Neuron (in vitro differentiated cells): ENCODE data around the gene DVL1.
A peak's percentile ranks its signal among the peaks of the same experiment; 100 is the strongest.

Experiments
- H2AFZ ChIP-seq: one replicate; pipeline ENCODE4 v1.6.1; 2013; ENCODE audit warnings: low read depth, mild to moderate bottlenecking, inconsistent platforms, low read length, moderate library complexity
- H3K27me3 ChIP-seq: one replicate; pipeline ENCODE4 v1.6.1; 2013; ENCODE audit warnings: low read length; ENCODE audit not compliant: insufficient read depth
- H3K36me3 ChIP-seq: one replicate; pipeline ENCODE4 v1.6.1; 2013; ENCODE audit warnings: low read length; ENCODE audit not compliant: insufficient read depth
- H3K4me1 ChIP-seq: one replicate; pipeline ENCODE4 v1.6.1; 2013; ENCODE audit warnings: low read length; ENCODE audit not compliant: insufficient read depth
- H3K4me3 ChIP-seq: 2 replicates; pipeline ENCODE4 v1.5.1; 2013; ENCODE audit warnings: mild to moderate bottlenecking, low read length, moderate library complexity
- H3K9me3 ChIP-seq: one replicate; pipeline ENCODE4 v1.6.1; 2013; ENCODE audit warnings: low read length

The DVL1 gene

GRCh38 chr1:1329304-1330210 lies 19.7 kb downstream of the DVL1 start:
- no peaks in the 10 kb centered on the region for H3K9me3 ChIP-seq
- H2AFZ ChIP-seq, result no peak overlapping the region
- H3K27me3 ChIP-seq, result no peaks in the 10 kb centered on the region

GRCh38 chr1:1328254-1328653 lies 21.0 kb downstream of the DVL1 start:
- Histone ChIP-seq H3K36me3 (peaks cover 16% of the 10 kb centered on the region), H3K9me3 (no peaks in the 10 kb centered on the region), H2AFZ (no peak overlapping the region), H3K4me1 (peaks cover 28% of the 10 kb centered on the region), H3K4me3 (no peak overlapping the region), H3K27me3 (no peaks in the 10 kb centered on the region)

More at GRCh38 chr1:1329304-1330210, 19.7 kb downstream of the DVL1 start:
- H3K36me3 ChIP-seq, result peaks cover 16% of the 10 kb centered on the region
- peaks cover 24% of the 10 kb centered on the region for H3K4me1 ChIP-seq
- H3K4me3 ChIP-seq, result no peak overlapping the region

- Histone ChIP-seq H3K27me3 (no peaks in the 10 kb centered on the region), H2AFZ (no peak overlapping the region), H3K36me3 (peaks cover 16% of the 10 kb centered on the region)
Measured at GRCh38 chr1:1327291-1327690, 21.9 kb downstream of the DVL1 start.

GRCh38 chr1:1326075-1326605 lies 23.1 kb downstream of the DVL1 start:
- peak overlapping the region; percentile 98 for H3K4me3 ChIP-seq
- H3K9me3 ChIP-seq, result no peaks in the 10 kb centered on the region
- H3K27me3 ChIP-seq, result no peaks in the 10 kb centered on the region
- H3K36me3 ChIP-seq, result peaks cover 16% of the 10 kb centered on the region
- no peak overlapping the region for H2AFZ ChIP-seq
- peaks cover 30% of the 10 kb centered on the region for H3K4me1 ChIP-seq

More at GRCh38 chr1:1327291-1327690, 21.9 kb downstream of the DVL1 start:
- no peak overlapping the region for H3K4me3 ChIP-seq
- peaks cover 34% of the 10 kb centered on the region for H3K4me1 ChIP-seq
- no peaks in the 10 kb centered on the region for H3K9me3 ChIP-seq

GRCh38 chr1:1325288-1326074 lies 23.7 kb downstream of the DVL1 start:
- Histone ChIP-seq H2AFZ (no peak overlapping the region), H3K9me3 (no peaks in the 10 kb centered on the region), H3K4me3 (peak overlapping the region; percentile 98), H3K36me3 (peaks cover 22% of the 10 kb centered on the region), H3K4me1 (peaks cover 24% of the 10 kb centered on the region), H3K27me3 (no peaks in the 10 kb centered on the region)

GRCh38 chr1:1324524-1325287 lies 24.5 kb downstream of the DVL1 start, which contains the start of the genes CPTP and INTS11:
TSS of gene CPTP (plus strand) at chr1:1324802. CDS start at chr1:1326911, 2,109 bp downstream.
TSS of gene INTS11 (minus strand) at chr1:1324660. CDS start at chr1:1324608, 52 bp downstream.
- Histone ChIP-seq H3K4me3 (peak within 1 kb of the TSS; percentile 98), H3K9me3 (no peaks in the 10 kb centered on the region), H3K4me1 (peaks cover 22% of the 10 kb centered on the region), H3K36me3 (peaks cover 30% of the 10 kb centered on the region), H2AFZ (no peak within 1 kb of the TSS), H3K27me3 (no peaks in the 10 kb centered on the region)

- Histone ChIP-seq H3K4me3 (peak overlapping the region; percentile 98), H3K36me3 (peaks cover 36% of the 10 kb centered on the region), H3K4me1 (peaks cover 22% of the 10 kb centered on the region), H3K9me3 (no peaks in the 10 kb centered on the region), H2AFZ (no peak overlapping the region), H3K27me3 (no peaks in the 10 kb centered on the region)
Measured at GRCh38 chr1:1324084-1324523, 25.1 kb downstream of the DVL1 start.

- peaks cover 22% of the 10 kb centered on the region for H3K4me1 ChIP-seq
- H3K27me3 ChIP-seq, result no peaks in the 10 kb centered on the region
- no peak overlapping the region for H2AFZ ChIP-seq
- H3K9me3 ChIP-seq, result no peaks in the 10 kb centered on the region
- H3K4me3 ChIP-seq, result peak overlapping the region; percentile 33
- peaks cover 36% of the 10 kb centered on the region for H3K36me3 ChIP-seq
Measured at GRCh38 chr1:1322952-1323351, 26.3 kb downstream of the DVL1 start.

GRCh38 chr1:1322418-1322817 lies 26.8 kb downstream of the DVL1 start:
- Histone ChIP-seq H3K4me3 (no peak overlapping the region), H3K27me3 (no peaks in the 10 kb centered on the region), H3K4me1 (peaks cover 22% of the 10 kb centered on the region), H3K36me3 (peaks cover 33% of the 10 kb centered on the region), H2AFZ (no peak overlapping the region), H3K9me3 (no peaks in the 10 kb centered on the region)

GRCh38 chr1:1321477-1321876 lies 27.7 kb downstream of the DVL1 start:
- H3K36me3 ChIP-seq, result peaks cover 28% of the 10 kb centered on the region
- no peaks in the 10 kb centered on the region for H3K27me3 ChIP-seq
- no peak overlapping the region for H2AFZ ChIP-seq
- no peaks in the 10 kb centered on the region for H3K9me3 ChIP-seq
- H3K4me3 ChIP-seq, result no peak overlapping the region
- H3K4me1 ChIP-seq, result peaks cover 22% of the 10 kb centered on the region

- peaks cover 28% of the 10 kb centered on the region for H3K36me3 ChIP-seq
- H2AFZ ChIP-seq, result no peak overlapping the region
- no peak overlapping the region for H3K4me3 ChIP-seq
- H3K9me3 ChIP-seq, result no peaks in the 10 kb centered on the region
- H3K27me3 ChIP-seq, result no peaks in the 10 kb centered on the region
- H3K4me1 ChIP-seq, result peaks cover 20% of the 10 kb centered on the region
Measured at GRCh38 chr1:1320666-1321448, 28.4 kb downstream of the DVL1 start.

GRCh38 chr1:1319646-1319941 lies 29.6 kb downstream of the DVL1 start:
- no peak overlapping the region for H2AFZ ChIP-seq
- no peaks in the 10 kb centered on the region for H3K27me3 ChIP-seq
- peaks cover 11% of the 10 kb centered on the region for H3K4me1 ChIP-seq
- H3K9me3 ChIP-seq, result no peaks in the 10 kb centered on the region
- peaks cover 35% of the 10 kb centered on the region for H3K36me3 ChIP-seq
- H3K4me3 ChIP-seq, result no peak overlapping the region
